ENCODE results near the gene F13B.

The F13B gene

DNA sequence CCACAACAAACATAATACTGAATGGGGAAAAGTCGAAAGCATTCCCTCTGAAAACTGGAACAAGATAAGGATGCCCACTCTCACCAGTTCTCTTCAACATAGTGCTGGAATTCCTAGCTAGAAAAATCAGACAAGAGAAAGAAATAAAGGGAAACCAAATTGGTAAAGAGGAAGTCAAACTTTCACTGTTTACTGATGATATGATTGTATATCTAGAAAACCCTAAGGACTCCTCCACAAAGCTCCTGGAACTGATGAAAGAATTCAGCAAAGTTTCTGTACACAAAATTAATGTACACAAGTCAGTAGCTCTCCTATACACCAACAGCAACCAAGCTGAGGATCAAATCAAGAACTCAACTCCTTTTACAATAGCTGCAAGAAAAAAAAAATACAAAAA lies 6.9 kb upstream of the F13B start:
- H3K4me3 ChIP-seq (ENCODE audit: low read length): no peak overlapping the region
- no peak for DNase-seq (ENCODE audit: low read depth)
- TF ChIP-seq, protein P1, sequence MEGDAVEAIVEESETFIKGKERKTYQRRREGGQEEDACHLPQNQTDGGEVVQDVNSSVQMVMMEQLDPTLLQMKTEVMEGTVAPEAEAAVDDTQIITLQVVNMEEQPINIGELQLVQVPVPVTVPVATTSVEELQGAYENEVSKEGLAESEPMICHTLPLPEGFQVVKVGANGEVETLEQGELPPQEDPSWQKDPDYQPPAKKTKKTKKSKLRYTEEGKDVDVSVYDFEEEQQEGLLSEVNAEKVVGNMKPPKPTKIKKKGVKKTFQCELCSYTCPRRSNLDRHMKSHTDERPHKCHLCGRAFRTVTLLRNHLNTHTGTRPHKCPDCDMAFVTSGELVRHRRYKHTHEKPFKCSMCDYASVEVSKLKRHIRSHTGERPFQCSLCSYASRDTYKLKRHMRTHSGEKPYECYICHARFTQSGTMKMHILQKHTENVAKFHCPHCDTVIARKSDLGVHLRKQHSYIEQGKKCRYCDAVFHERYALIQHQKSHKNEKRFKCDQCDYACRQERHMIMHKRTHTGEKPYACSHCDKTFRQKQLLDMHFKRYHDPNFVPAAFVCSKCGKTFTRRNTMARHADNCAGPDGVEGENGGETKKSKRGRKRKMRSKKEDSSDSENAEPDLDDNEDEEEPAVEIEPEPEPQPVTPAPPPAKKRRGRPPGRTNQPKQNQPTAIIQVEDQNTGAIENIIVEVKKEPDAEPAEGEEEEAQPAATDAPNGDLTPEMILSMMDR (conservative IDR thresholded peaks at IDR 0.05; ENCODE audit: low read depth, low read length): no peak

DNA sequence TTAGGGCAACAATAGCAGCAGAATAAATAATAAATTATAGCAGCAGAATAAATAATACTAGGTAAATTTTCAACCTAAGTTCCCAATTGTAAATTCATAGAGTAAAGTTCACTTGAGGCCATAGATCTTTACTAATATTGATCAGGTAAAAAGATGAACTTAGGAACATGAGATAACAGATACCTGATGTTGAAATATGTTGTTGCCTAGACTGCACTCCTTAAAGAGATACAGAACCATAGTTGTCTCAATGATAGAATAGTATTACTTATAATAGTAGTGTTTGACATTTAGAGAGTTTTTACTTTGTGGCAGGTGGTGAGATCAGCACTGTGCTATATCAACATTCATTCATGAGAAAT lies 378 bp upstream of the F13B start:
- no peak for DNase-seq (ENCODE audit: low read depth)
- TF ChIP-seq, protein P1 (conservative IDR thresholded peaks at IDR 0.05; ENCODE audit: low read depth, low read length): no peak

DNA sequence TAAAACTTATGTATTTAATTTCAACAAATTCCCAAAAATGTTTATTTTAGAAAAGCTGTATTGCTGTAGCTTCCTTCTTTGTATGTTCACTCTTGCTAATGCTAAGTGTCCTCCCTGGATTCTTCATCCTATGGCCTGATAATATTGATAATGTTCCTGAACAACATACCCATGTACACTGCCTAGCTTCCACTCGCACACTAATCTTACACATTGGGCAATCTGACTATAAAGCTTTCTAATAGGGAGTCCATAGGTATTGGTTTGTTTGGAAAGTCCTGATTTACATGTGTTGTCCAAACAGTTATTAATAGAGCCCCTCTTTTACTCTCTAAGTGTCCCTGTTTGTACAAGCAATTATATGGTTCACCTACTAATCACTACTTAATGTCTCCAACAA lies 783 bp downstream of the F13B start:
- TF ChIP-seq, protein P1 (conservative IDR thresholded peaks at IDR 0.05; ENCODE audit: low read depth, low read length): no peak
- DNase-seq (ENCODE audit: low read depth): no peak
- no peak overlapping the region for H3K4me3 ChIP-seq (ENCODE audit: low read length)

More for the DNA sequence above, 378 bp upstream of the F13B start:
- no peak overlapping the region for H3K4me3 ChIP-seq (ENCODE audit: low read length)

DNA sequence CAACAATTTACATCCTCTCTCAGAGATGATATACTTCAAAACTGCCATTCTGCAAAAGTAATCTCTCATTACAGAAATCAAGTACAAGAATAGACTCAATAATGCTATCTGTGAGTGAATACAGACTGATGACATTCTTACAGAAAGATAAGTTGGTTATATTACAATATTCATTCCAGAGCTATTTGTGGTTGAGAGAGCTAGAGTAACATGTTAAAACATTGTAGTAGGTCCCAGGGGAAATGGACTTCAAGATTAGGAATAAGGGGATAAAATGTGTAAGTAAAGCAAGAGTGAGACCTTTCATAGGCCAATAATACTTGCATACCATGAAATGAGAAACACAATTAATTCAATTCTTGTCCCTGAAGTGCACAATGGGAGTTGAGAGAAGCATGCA lies 1.5 kb downstream of the F13B start:
- no peak for DNase-seq (ENCODE audit: low read depth)
- TF ChIP-seq, protein P1 (conservative IDR thresholded peaks at IDR 0.05; ENCODE audit: low read depth, low read length): no peak
- H3K4me3 ChIP-seq (ENCODE audit: low read length): no peak overlapping the region

DNA sequence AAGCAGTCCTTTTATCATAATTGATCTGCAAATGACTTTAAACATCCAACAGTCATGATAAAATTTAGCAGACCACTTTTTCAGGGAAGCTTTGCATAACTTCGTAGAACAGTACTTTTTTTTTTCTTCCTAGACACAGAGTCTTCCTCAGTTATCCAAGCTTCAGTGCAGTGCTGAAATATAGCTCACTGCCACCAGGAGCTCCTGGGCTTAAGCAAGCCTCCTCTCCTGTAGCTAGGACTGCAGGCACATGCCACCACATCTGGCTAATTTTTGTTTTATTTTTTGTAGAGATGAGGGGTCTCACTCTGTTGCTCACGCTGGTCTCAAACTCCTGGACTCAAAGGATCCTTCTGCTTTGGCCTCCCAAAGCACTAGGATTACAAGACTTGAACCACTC lies 3.8 kb downstream of the F13B start:
- TF ChIP-seq, protein P1 (conservative IDR thresholded peaks at IDR 0.05; ENCODE audit: low read depth, low read length): no peak
- no peak for DNase-seq (ENCODE audit: low read depth)
- H3K4me3 ChIP-seq (ENCODE audit: low read length): no peak overlapping the region

DNA sequence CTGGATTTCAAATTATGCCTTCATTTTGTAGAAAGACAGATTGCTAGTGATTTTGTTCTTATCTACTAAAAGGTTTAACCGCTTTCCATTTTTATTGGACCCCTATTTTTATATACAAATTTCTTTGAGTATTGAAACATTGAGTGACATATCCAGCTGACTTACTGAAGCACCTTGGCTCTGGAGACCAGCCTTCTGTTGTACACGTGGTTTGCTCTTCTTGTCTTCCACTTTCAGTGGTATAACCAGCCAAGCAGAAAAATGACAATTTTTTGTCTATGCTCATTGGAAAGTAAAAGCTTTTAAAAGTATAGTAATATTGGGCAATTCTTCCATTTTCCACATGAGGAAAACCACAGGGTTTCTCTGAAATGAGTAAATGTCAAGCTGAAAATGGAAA lies 4.4 kb downstream of the F13B start:
- TF ChIP-seq, protein P1 (conservative IDR thresholded peaks at IDR 0.05; ENCODE audit: low read depth, low read length): no peak
- no peak for DNase-seq (ENCODE audit: low read depth)
- H3K4me3 ChIP-seq (ENCODE audit: low read length): no peak overlapping the region

DNA sequence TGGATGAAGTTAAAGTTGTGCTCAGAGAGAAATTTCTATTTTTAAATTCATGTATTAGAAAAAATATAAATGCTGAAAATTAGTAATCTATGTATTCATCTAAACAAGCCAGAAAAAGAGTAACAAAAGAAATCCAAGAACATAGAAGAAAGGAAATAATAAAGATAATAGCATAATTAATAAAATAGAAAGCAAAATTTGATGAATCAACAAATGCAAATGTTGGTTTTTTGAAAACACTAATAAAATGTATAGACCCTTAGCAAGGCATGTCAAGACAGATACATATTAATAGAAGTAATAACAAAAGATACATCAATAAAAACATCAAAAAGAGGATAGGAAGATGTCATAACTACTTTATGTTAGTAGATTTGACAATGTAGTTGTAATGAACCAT lies 18.0 kb downstream of the F13B start:
- DNase-seq (ENCODE audit: low read depth): no peak
- no peak overlapping the region for H3K4me3 ChIP-seq (ENCODE audit: low read length)
- TF ChIP-seq, protein P1 (conservative IDR thresholded peaks at IDR 0.05; ENCODE audit: low read depth, low read length): no peak
